Mucosa of rectum (tissue), 2 donors: ENCODE data around the gene PTPRD.

Experiments used
- H3K27ac ChIP-seq, 2 donors: one replicate each; pipeline ENCODE4 v1.7.0; 2013; ENCODE audit warnings: inconsistent platforms in 2 of 2, low read depth in 2 of 2, low read length in 2 of 2
- H3K27me3 ChIP-seq, 2 donors: one replicate each; pipeline ENCODE4 v1.7.0; 2013; ENCODE audit warnings: low read length in 2 of 2; ENCODE audit not compliant: control insufficient read depth in 2 of 2, insufficient read depth in 2 of 2
- H3K36me3 ChIP-seq, 2 donors: one replicate each; pipeline ENCODE4 v1.7.0; 2013; ENCODE audit warnings: low read length in 2 of 2; ENCODE audit not compliant: control insufficient read depth in 2 of 2, insufficient read depth in 2 of 2
- H3K4me1 ChIP-seq, 2 donors: one replicate each; pipeline ENCODE4 v1.7.0; 2013; ENCODE audit warnings: low read length in 2 of 2, mild to moderate bottlenecking in 1 of 2; ENCODE audit not compliant: control insufficient read depth in 2 of 2, insufficient read depth in 2 of 2
- H3K4me3 ChIP-seq, 2 donors: one replicate each; pipeline ENCODE4 v1.7.0; 2013; ENCODE audit warnings: low read length in 2 of 2
- H3K9ac ChIP-seq, 2 donors: one replicate each; pipeline ENCODE4 v1.7.0; 2013; ENCODE audit warnings: low read length in 2 of 2, low read depth in 1 of 2, mild to moderate bottlenecking in 1 of 2
- H3K9me3 ChIP-seq, 2 donors: one replicate each; pipeline ENCODE4 v1.7.0; 2013; ENCODE audit warnings: low read length in 2 of 2; ENCODE audit not compliant: control insufficient read depth in 2 of 2
- donor health status: healthy.
- donor health status: Normal muscosa, but diverticular disease.

PTPRD gene

GRCh38 chr9:9846557-9846956 is 766.2 kb downstream of the PTPRD start:
- H3K9ac ChIP-seq: no peak overlapping the region
- H3K4me3 ChIP-seq: no peak overlapping the region
- no peaks in the 10 kb centered on the region for H3K4me1 ChIP-seq
- no peaks in the 10 kb centered on the region for H3K27me3 ChIP-seq
- no peaks in the 10 kb centered on the region for H3K9me3 ChIP-seq
- no peak overlapping the region for H3K27ac ChIP-seq
- no peaks in the 10 kb centered on the region for H3K36me3 ChIP-seq

GRCh38 chr9:9820436-9820835 is 792.4 kb downstream of the PTPRD start:
- no peak overlapping the region for H3K4me3 ChIP-seq
- no peak overlapping the region for H3K9ac ChIP-seq
- no peaks in the 10 kb centered on the region for H3K9me3 ChIP-seq
- H3K27ac ChIP-seq: no peak overlapping the region
- no peaks in the 10 kb centered on the region for H3K36me3 ChIP-seq
- H3K4me1 ChIP-seq: no peaks in the 10 kb centered on the region
- H3K27me3 ChIP-seq: no peaks in the 10 kb centered on the region

- no peaks in the 10 kb centered on the region for H3K9me3 ChIP-seq
- no peak overlapping the region for H3K4me3 ChIP-seq
- H3K36me3 ChIP-seq: no peaks in the 10 kb centered on the region
Measured at GRCh38 chr9:9819886-9820285, 792.9 kb downstream of the PTPRD start.

GRCh38 chr9:9817176-9817575 is 795.6 kb downstream of the PTPRD start:
- Histone ChIP-seq H3K9me3 (no peaks in the 10 kb centered on the region), H3K27me3 (no peaks in the 10 kb centered on the region), H3K4me1 (no peaks in the 10 kb centered on the region), H3K9ac (no peak overlapping the region), H3K4me3 (no peak overlapping the region), H3K36me3 (no peaks in the 10 kb centered on the region), H3K27ac (no peak overlapping the region)

More at GRCh38 chr9:9819886-9820285, 792.9 kb downstream of the PTPRD start:
- Histone ChIP-seq H3K27me3 (no peaks in the 10 kb centered on the region), H3K27ac (no peak overlapping the region), H3K4me1 (no peaks in the 10 kb centered on the region), H3K9ac (no peak overlapping the region)

GRCh38 chr9:9804109-9804508 is 808.7 kb downstream of the PTPRD start:
- H3K9ac ChIP-seq: no peak overlapping the region
- H3K9me3 ChIP-seq: no peaks in the 10 kb centered on the region
- no peaks in the 10 kb centered on the region for H3K36me3 ChIP-seq
- H3K4me1 ChIP-seq: no peaks in the 10 kb centered on the region
- H3K4me3 ChIP-seq: no peak overlapping the region
- H3K27me3 ChIP-seq: no peaks in the 10 kb centered on the region
- no peak overlapping the region for H3K27ac ChIP-seq

GRCh38 chr9:9799287-9799686 is 813.5 kb downstream of the PTPRD start:
- no peaks in the 10 kb centered on the region for H3K36me3 ChIP-seq
- H3K27ac ChIP-seq: no peak overlapping the region
- H3K9ac ChIP-seq: no peak overlapping the region
- no peaks in the 10 kb centered on the region for H3K4me1 ChIP-seq
- no peaks in the 10 kb centered on the region for H3K27me3 ChIP-seq
- no peaks in the 10 kb centered on the region for H3K9me3 ChIP-seq
- no peak overlapping the region for H3K4me3 ChIP-seq

GRCh38 chr9:9792144-9792857 is 820.5 kb downstream of the PTPRD start:
- Histone ChIP-seq H3K9me3 (no peaks in the 10 kb centered on the region), H3K36me3 (no peaks in the 10 kb centered on the region), H3K27me3 (no peaks in the 10 kb centered on the region), H3K4me1 (no peaks in the 10 kb centered on the region), H3K27ac (no peak overlapping the region), H3K4me3 (no peak overlapping the region), H3K9ac (no peak overlapping the region)

- Histone ChIP-seq H3K4me3 (no peak overlapping the region), H3K9me3 (no peaks in the 10 kb centered on the region), H3K4me1 (no peaks in the 10 kb centered on the region), H3K27ac (no peak overlapping the region), H3K27me3 (no peaks in the 10 kb centered on the region), H3K36me3 (no peaks in the 10 kb centered on the region), H3K9ac (no peak overlapping the region)
Measured at GRCh38 chr9:9791611-9792010, 821.2 kb downstream of the PTPRD start.

- H3K4me1 ChIP-seq: no peaks in the 10 kb centered on the region
- no peak overlapping the region for H3K27ac ChIP-seq
- no peaks in the 10 kb centered on the region for H3K36me3 ChIP-seq
- H3K9ac ChIP-seq: no peak overlapping the region
- no peaks in the 10 kb centered on the region for H3K9me3 ChIP-seq
- no peaks in the 10 kb centered on the region for H3K27me3 ChIP-seq
- no peak overlapping the region for H3K4me3 ChIP-seq
Measured at GRCh38 chr9:9790216-9790872, 822.5 kb downstream of the PTPRD start.

GRCh38 chr9:9783711-9784110 is 829.1 kb downstream of the PTPRD start:
- Histone ChIP-seq H3K9me3 (no peaks in the 10 kb centered on the region), H3K4me1 (no peaks in the 10 kb centered on the region), H3K4me3 (no peak overlapping the region), H3K36me3 (no peaks in the 10 kb centered on the region), H3K9ac (no peak overlapping the region), H3K27ac (no peak overlapping the region), H3K27me3 (no peaks in the 10 kb centered on the region)
